HCT116 (cell line): ENCODE measurements around the gene TMTC2. TPM values are rescaled to one million over a fixed set of nuclear protein-coding genes. Genes with fewer than 3 reads are reported as not detected.

ENCODE experiments used
- ATAC-seq: fragments of 200-7000 bp; cut with Tn5 transposase; 2 replicates; pipeline ENCODE4 v1.9.1; 2020; ENCODE audit warnings: mild to moderate bottlenecking, moderate library complexity
- BruUV-seq: library from RNA; stranded (reverse); fragments of 400-500 nt; replicated peaks from 2 replicates; lab custom pipeline; 2021; lab: Mats Ljungman, UMichigan
- CTCF ChIA-PET: fragments of 300-600 bp; sonication (Branson Sonifier 250); formaldehyde crosslinking; loops from one replicate; lab custom pipeline; 2021; ENCODE audit warnings: antibody characterized with exemption; lab: Charles Lee
- POLR2A ChIA-PET: fragments of 300-600, 350-600 bp; sonication (Branson Sonifier 250); formaldehyde crosslinking; loops from one replicate; lab custom pipeline; 2021; ENCODE audit warnings: antibody characterized with exemption; lab: Charles Lee
- RAD21 ChIA-PET, 2 experiments: fragments of 300-600 bp; sonication (Branson Sonifier 250); formaldehyde crosslinking; loops; one replicate each; lab custom pipeline; 2023; ENCODE audit warnings: low total read pairs in 2 of 2; ENCODE audit not compliant: uncharacterized antibody in 2 of 2, unreplicated experiment in 2 of 2, low non-redundant PET in 1 of 2; lab: Charles Lee
- DNase-seq: peaks from one replicate; pipeline ENCODE4 v3.0.0-alpha.2; 2010; ENCODE audit warnings: low read depth, low spot score
- H2AFZ ChIP-seq: fragments of 200-600 bp; shearing (Covaris generic), sonication (generic); 2 replicates; pipeline ENCODE4 v1.6.1; 2017; ENCODE audit warnings: low read depth, mixed run types, mixed read lengths, antibody characterized with exemption, low read length; ENCODE audit not compliant: poor library complexity, severe bottlenecking
- H3K27ac ChIP-seq: 2 replicates; pipeline ENCODE4 v1.5.1; 2012; ENCODE audit warnings: low read depth, low read length
- H3K27me3 ChIP-seq: fragments of 200-600 bp; sonication (generic); 2 replicates; pipeline ENCODE4 v1.6.1; 2016; ENCODE audit warnings: mixed run types, low read length, mixed read lengths; ENCODE audit not compliant: insufficient read depth
- H3K36me3 ChIP-seq, 2 experiments: fragments of 200-500 bp in 1 of 2; fragments of 200-600 bp in 1 of 2; sonication (Bioruptor generic) in 1 of 2; sonication (generic) in 1 of 2; 2 replicates each; pipeline versions ENCODE4 v1.5.1 to v1.6.1; 2014 to 2016; ENCODE audit warnings: low read length in 2 of 2, inconsistent platforms in 1 of 2, mixed read lengths in 1 of 2, mixed run types in 1 of 2; ENCODE audit not compliant: insufficient read depth in 2 of 2, control insufficient read depth in 1 of 2
- H3K4me1 ChIP-seq, 2 experiments: fragments of 200-600 bp in 1 of 2; sonication (generic) in 1 of 2; 2 replicates each; pipeline versions ENCODE4 v1.5.1 to v1.6.1; 2012 to 2017; ENCODE audit warnings: low read length in 2 of 2, inconsistent platforms in 1 of 2, mild to moderate bottlenecking in 1 of 2, mixed read lengths in 1 of 2, mixed run types in 1 of 2, moderate library complexity in 1 of 2; ENCODE audit not compliant: insufficient read depth in 2 of 2, control insufficient read depth in 1 of 2
- H3K4me2 ChIP-seq: fragments of 200-600 bp; sonication (generic); 2 replicates; pipeline ENCODE4 v1.6.1; 2017; ENCODE audit warnings: mixed run types, low read length, mixed read lengths
- H3K4me3 ChIP-seq, 2 experiments: fragments of 200-600 bp in 1 of 2; sonication (generic) in 1 of 2; replicated peaks in 1 of 2; 2 replicates each; pipeline ENCODE4 v1.5.1; 2011 to 2016; ENCODE audit warnings: low read length in 2 of 2, control low read depth in 1 of 2, low read depth in 1 of 2, mild to moderate bottlenecking in 1 of 2, mixed read lengths in 1 of 2, mixed run types in 1 of 2
- H3K79me2 ChIP-seq: fragments of 200-600 bp; sonication (generic); 2 replicates; pipeline ENCODE4 v1.6.1; 2017; ENCODE audit warnings: mild to moderate bottlenecking, mixed run types, low read length, moderate library complexity, mixed read lengths; ENCODE audit not compliant: insufficient read depth
- H3K9ac ChIP-seq: fragments of 200-600 bp; sonication (generic); 2 replicates; pipeline ENCODE4 v1.6.1; 2016; ENCODE audit warnings: low read length, mixed read lengths
- H3K9me2 ChIP-seq: fragments of 200-600 bp; sonication (generic), shearing (Covaris generic); 2 replicates; pipeline ENCODE4 v1.6.1; 2017; ENCODE audit warnings: mixed run types, mild to moderate bottlenecking, moderate library complexity; ENCODE audit not compliant: insufficient read depth
- H3K9me3 ChIP-seq, 2 experiments: fragments of 200-500 bp in 1 of 2; fragments of 200-600 bp in 1 of 2; sonication (Bioruptor generic) in 1 of 2; sonication (generic) in 1 of 2; 2 replicates each; pipeline ENCODE4 v1.6.1; 2014 to 2017; ENCODE audit warnings: low read length in 2 of 2, mixed read lengths in 2 of 2, inconsistent platforms in 1 of 2, low read depth in 1 of 2, mild to moderate bottlenecking in 1 of 2, mixed run types in 1 of 2, moderate library complexity in 1 of 2; ENCODE audit not compliant: control insufficient read depth in 1 of 2, insufficient read depth in 1 of 2
- H4K20me1 ChIP-seq: fragments of 200-600 bp; sonication (generic), shearing (Covaris generic); 2 replicates; pipeline ENCODE4 v1.6.1; 2017; ENCODE audit warnings: mixed run types, mild to moderate bottlenecking, moderate library complexity; ENCODE audit not compliant: insufficient read depth
- CEBPB ChIP-seq: IDR thresholded peaks from 2 replicates; pipeline ENCODE4 v1.6.1; 2012; ENCODE audit warnings: low read depth
- EGR1 ChIP-seq: IDR thresholded peaks from 2 replicates; pipeline ENCODE4 v1.6.1; 2012; ENCODE audit warnings: low read depth
- ELF1 ChIP-seq: IDR thresholded peaks from 2 replicates; pipeline ENCODE4 v1.6.1; 2012; ENCODE audit warnings: low read depth, borderline replicate concordance
- FOSL1 ChIP-seq: IDR thresholded peaks from 2 replicates; pipeline ENCODE4 v1.6.1; 2012; ENCODE audit warnings: low read depth
- POLR2A ChIP-seq: IDR thresholded peaks from 2 replicates; pipeline ENCODE4 v1.7.0; 2011; ENCODE audit warnings: borderline replicate concordance; ENCODE audit not compliant: insufficient read depth, insufficient read length; ENCODE audit errors: extremely low read depth
- RAD21 ChIP-seq: IDR thresholded peaks from 2 replicates; pipeline ENCODE4 v1.6.1; 2012; ENCODE audit warnings: low read depth, mild to moderate bottlenecking
- SP1 ChIP-seq: IDR thresholded peaks from 2 replicates; pipeline ENCODE4 v1.6.1; 2012; ENCODE audit warnings: low read depth
- SRF ChIP-seq: IDR thresholded peaks from 2 replicates; pipeline ENCODE4 v1.6.1; 2012; ENCODE audit warnings: low read depth
- TCF7L2 ChIP-seq: IDR thresholded peaks from 2 replicates; pipeline ENCODE4 v1.7.0; 2011; ENCODE audit warnings: borderline replicate concordance, inconsistent platforms; ENCODE audit not compliant: insufficient read depth, insufficient read length; ENCODE audit errors: extremely low read depth
- YY1 ChIP-seq: IDR thresholded peaks from 2 replicates; pipeline ENCODE4 v1.6.1; 2011; ENCODE audit warnings: low read length, low read depth, moderate library complexity, mild to moderate bottlenecking; ENCODE audit not compliant: insufficient replicate concordance; ENCODE audit errors: extremely low read depth
- ZBTB33 ChIP-seq: IDR thresholded peaks from 2 replicates; pipeline ENCODE4 v1.6.1; 2011; ENCODE audit warnings: mild to moderate bottlenecking, low read length, moderate library complexity; ENCODE audit not compliant: insufficient replicate concordance; ENCODE audit errors: extremely low read depth
- ZFX ChIP-seq: fragments of 450-650 bp; IDR thresholded peaks from 2 replicates; pipeline ENCODE4 v1.6.1; 2017
- ZNF274 ChIP-seq: fragments of 200-500 bp; sonication (Bioruptor generic); IDR thresholded peaks from 2 replicates; pipeline ENCODE4 v1.6.1; 2014; ENCODE audit warnings: mild to moderate bottlenecking, low read depth, low read length, inconsistent platforms
- intact Hi-C: fragments of 100-400 bp; cut with micrococcal nuclease; formaldehyde crosslinking; loops from 2 replicates; pipeline ENCODE4 v1.10.0; 2022
- total RNA-seq: library from RNA; stranded (reverse); gene quantifications from one replicate; pipeline ENCODE4 v1.2.1, GENCODE V29; 2021; ENCODE audit not compliant: unreplicated experiment
- TF ChIP-seq, protein P1 (sequence below), 3 experiments: fragments of 200-600 bp in 1 of 3; sonication (generic) in 1 of 3; IDR thresholded peaks in 2 of 3; conservative IDR thresholded peaks in 1 of 3; 2 replicates each; pipeline ENCODE4 v1.5.1; 2012 to 2017; ENCODE audit warnings: low read depth in 2 of 3, low read length in 2 of 3, antibody characterized with exemption in 1 of 3, borderline replicate concordance in 1 of 3, control low read depth in 1 of 3, mild to moderate bottlenecking in 1 of 3, mixed read lengths in 1 of 3, mixed run types in 1 of 3, moderate library complexity in 1 of 3; ENCODE audit not compliant: insufficient read depth in 1 of 3

TMTC2 gene
- total RNA-seq, 1 experiment from 2014 or later: 11.5 TPM

GRCh38 chr12:83102499-83102898 is 415.8 kb downstream of the TMTC2 start:
- no peak for TF ChIP-seq POLR2A
- TF ChIP-seq RAD21: no peak
- no peak for TF ChIP-seq SP1
- no peak for TF ChIP-seq YY1
- TF ChIP-seq SRF: no peak
- no peak for TF ChIP-seq ZNF274
- TF ChIP-seq ELF1: no peak
- no peak for TF ChIP-seq ZFX
- no peak for TF ChIP-seq FOSL1
- TF ChIP-seq, protein P1, sequence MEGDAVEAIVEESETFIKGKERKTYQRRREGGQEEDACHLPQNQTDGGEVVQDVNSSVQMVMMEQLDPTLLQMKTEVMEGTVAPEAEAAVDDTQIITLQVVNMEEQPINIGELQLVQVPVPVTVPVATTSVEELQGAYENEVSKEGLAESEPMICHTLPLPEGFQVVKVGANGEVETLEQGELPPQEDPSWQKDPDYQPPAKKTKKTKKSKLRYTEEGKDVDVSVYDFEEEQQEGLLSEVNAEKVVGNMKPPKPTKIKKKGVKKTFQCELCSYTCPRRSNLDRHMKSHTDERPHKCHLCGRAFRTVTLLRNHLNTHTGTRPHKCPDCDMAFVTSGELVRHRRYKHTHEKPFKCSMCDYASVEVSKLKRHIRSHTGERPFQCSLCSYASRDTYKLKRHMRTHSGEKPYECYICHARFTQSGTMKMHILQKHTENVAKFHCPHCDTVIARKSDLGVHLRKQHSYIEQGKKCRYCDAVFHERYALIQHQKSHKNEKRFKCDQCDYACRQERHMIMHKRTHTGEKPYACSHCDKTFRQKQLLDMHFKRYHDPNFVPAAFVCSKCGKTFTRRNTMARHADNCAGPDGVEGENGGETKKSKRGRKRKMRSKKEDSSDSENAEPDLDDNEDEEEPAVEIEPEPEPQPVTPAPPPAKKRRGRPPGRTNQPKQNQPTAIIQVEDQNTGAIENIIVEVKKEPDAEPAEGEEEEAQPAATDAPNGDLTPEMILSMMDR (IDR thresholded peaks at IDR 0.05 in 2 of 3, conservative IDR thresholded peaks at IDR 0.05 in 1 of 3; ENCODE audit: borderline replicate concordance in 1 of 3, insufficient read depth in 1 of 3, low read depth in 2 of 3, low read length in 2 of 3): no peak
- no peak overlapping the region for H3K4me3 ChIP-seq
- no peaks in the 10 kb centered on the region for H3K36me3 ChIP-seq
- CTCF ChIA-PET: no interaction called here
- H3K9me3 ChIP-seq: no peaks in the 10 kb centered on the region
- DNase-seq (no peak), ATAC-seq (no peak)
- no peaks in the 10 kb centered on the region for H4K20me1 ChIP-seq
- no peak overlapping the region for H3K27ac ChIP-seq
- H3K27me3 ChIP-seq: no peaks in the 10 kb centered on the region
- RAD21 ChIA-PET: no interaction called here
- H3K9ac ChIP-seq: no peak overlapping the region
- no peaks in the 10 kb centered on the region for H3K9me2 ChIP-seq
- H2AFZ ChIP-seq: no peak overlapping the region
- H3K79me2 ChIP-seq: no peaks in the 10 kb centered on the region
- H3K4me2 ChIP-seq: no peak overlapping the region
- no peaks in the 10 kb centered on the region for H3K4me1 ChIP-seq
- intact Hi-C loops: no loop called here
- BruUV-seq: no TSS peak
- POLR2A ChIA-PET: no interaction called here

- Histone ChIP-seq H3K27me3 (no peaks in the 10 kb centered on the region), H3K4me3 (no peak overlapping the region), H3K9me3 (no peaks in the 10 kb centered on the region), H4K20me1 (no peaks in the 10 kb centered on the region), H3K27ac (no peak overlapping the region), H3K4me2 (no peak overlapping the region), H3K36me3 (no peaks in the 10 kb centered on the region), H3K9ac (no peak overlapping the region), H3K9me2 (no peaks in the 10 kb centered on the region), H3K79me2 (no peaks in the 10 kb centered on the region), H2AFZ (no peak overlapping the region), H3K4me1 (no peaks in the 10 kb centered on the region)
- ChIA-PET POLR2A (no interaction called here), CTCF (no interaction called here), RAD21 (no interaction called here)
- ATAC-seq: no peak
- BruUV-seq: no TSS peak
- intact Hi-C loops: no loop called here
- DNase-seq: no peak
- TF ChIP-seq CEBPB (no peak), SP1 (no peak), TCF7L2 (no peak), SRF (no peak), POLR2A (no peak), ZBTB33 (no peak), EGR1 (no peak), ZFX (no peak)
- TF ChIP-seq, protein P1 (IDR thresholded peaks at IDR 0.05 in 2 of 3, conservative IDR thresholded peaks at IDR 0.05 in 1 of 3; ENCODE audit: borderline replicate concordance in 1 of 3, insufficient read depth in 1 of 3, low read depth in 2 of 3, low read length in 2 of 3): no peak
Measured at GRCh38 chr12:83106873-83107272, 420.2 kb downstream of the TMTC2 start.
